GDM1 (cell line): ENCODE measurements around the gene NPPB.
"Not testable (repeated sequence)": the region's sequence is repeated elsewhere in the genome, so short reads cannot be mapped to it uniquely, and the experiment has no call there.

Experiments used
- DNase-seq: peaks from one replicate; lab custom pipeline; 2025; lab: John Stamatoyannopoulos, UW

The NPPB gene

GRCh38 chr1:11858613-11858967 is at the start of gene NPPB:
TSS of gene NPPB (minus strand) at chr1:11858945. CDS start at chr1:11858833, 112 bp downstream.
- no peak for DNase-seq

GRCh38 chr1:11908095-11908675 is 49.4 kb upstream of the NPPB start:
- DNase-seq, result peak; percentile 86

- peak; percentile 86 for DNase-seq
Observed at GRCh38 chr1:11907275-11908094, 48.7 kb upstream of the NPPB start.

- no peak for DNase-seq
Observed at GRCh38 chr1:11906870-11907269, 48.1 kb upstream of the NPPB start.

- DNase-seq, result no peak
Observed at GRCh38 chr1:11904978-11905377, 46.2 kb upstream of the NPPB start.

- not testable (repeated sequence) for DNase-seq
Observed at GRCh38 chr1:11904156-11904555, 45.4 kb upstream of the NPPB start.

- no peak for DNase-seq
Observed at GRCh38 chr1:11903210-11903609, 44.5 kb upstream of the NPPB start.

- DNase-seq, result not testable (repeated sequence)
Observed at GRCh38 chr1:11901446-11901845, 42.7 kb upstream of the NPPB start.

GRCh38 chr1:11898831-11899467 is 40.2 kb upstream of the NPPB start:
- no peak for DNase-seq

GRCh38 chr1:11898086-11898785 is 39.5 kb upstream of the NPPB start:
- DNase-seq, result no peak

GRCh38 chr1:11894501-11894900 is 35.8 kb upstream of the NPPB start:
- not testable (repeated sequence) for DNase-seq

- DNase-seq, result peak; percentile 53
Observed at GRCh38 chr1:11893907-11894251, 35.1 kb upstream of the NPPB start.

GRCh38 chr1:11891433-11892186 is 32.9 kb upstream of the NPPB start:
- no peak for DNase-seq

- no peak for DNase-seq
Observed at GRCh38 chr1:11888877-11889208, 30.1 kb upstream of the NPPB start.

GRCh38 chr1:11888206-11888876 is 29.6 kb upstream of the NPPB start:
- no peak for DNase-seq

GRCh38 chr1:11887666-11888007 is 28.9 kb upstream of the NPPB start:
- no peak for DNase-seq

GRCh38 chr1:11886986-11887665 is 28.4 kb upstream of the NPPB start:
- no peak for DNase-seq

GRCh38 chr1:11885916-11886315 is 27.2 kb upstream of the NPPB start:
- no peak for DNase-seq

GRCh38 chr1:11882814-11883538 is 24.2 kb upstream of the NPPB start:
- DNase-seq, result no peak

GRCh38 chr1:11881749-11882441 is 23.1 kb upstream of the NPPB start:
- DNase-seq, result no peak
